ENCODE results near the gene GLI3.

The GLI3 gene

GRCh38 chr7:42218248-42218647, 18.8 kb downstream of the GLI3 start:
- H3K79me2 ChIP-seq (ENCODE audit: low read length): no peaks in the 10 kb centered on the region
- no peak overlapping the region for H2AFZ ChIP-seq (ENCODE audit: low read length)
- no peaks in the 10 kb centered on the region for H3K4me1 ChIP-seq (ENCODE audit: low read length)
- no peak overlapping the region for H3K4me3 ChIP-seq (ENCODE audit: low read length)
- H3K9me3 ChIP-seq (replicated peaks; ENCODE audit: insufficient read depth, low read length): no peaks in the 10 kb centered on the region
- H3K4me2 ChIP-seq (ENCODE audit: low read depth, low read length): no peak overlapping the region
- no peak for TF ChIP-seq EZH2phosphoT487 (IDR thresholded peaks at IDR 0.05; ENCODE audit: low read length)
- TF ChIP-seq, protein P1, sequence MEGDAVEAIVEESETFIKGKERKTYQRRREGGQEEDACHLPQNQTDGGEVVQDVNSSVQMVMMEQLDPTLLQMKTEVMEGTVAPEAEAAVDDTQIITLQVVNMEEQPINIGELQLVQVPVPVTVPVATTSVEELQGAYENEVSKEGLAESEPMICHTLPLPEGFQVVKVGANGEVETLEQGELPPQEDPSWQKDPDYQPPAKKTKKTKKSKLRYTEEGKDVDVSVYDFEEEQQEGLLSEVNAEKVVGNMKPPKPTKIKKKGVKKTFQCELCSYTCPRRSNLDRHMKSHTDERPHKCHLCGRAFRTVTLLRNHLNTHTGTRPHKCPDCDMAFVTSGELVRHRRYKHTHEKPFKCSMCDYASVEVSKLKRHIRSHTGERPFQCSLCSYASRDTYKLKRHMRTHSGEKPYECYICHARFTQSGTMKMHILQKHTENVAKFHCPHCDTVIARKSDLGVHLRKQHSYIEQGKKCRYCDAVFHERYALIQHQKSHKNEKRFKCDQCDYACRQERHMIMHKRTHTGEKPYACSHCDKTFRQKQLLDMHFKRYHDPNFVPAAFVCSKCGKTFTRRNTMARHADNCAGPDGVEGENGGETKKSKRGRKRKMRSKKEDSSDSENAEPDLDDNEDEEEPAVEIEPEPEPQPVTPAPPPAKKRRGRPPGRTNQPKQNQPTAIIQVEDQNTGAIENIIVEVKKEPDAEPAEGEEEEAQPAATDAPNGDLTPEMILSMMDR (IDR thresholded peaks at IDR 0.05; ENCODE audit: low read length): no peak
- TF ChIP-seq EZH2 (optimal IDR thresholded peaks at IDR 0.05; ENCODE audit: low read depth, low read length): no peak
- no peak for DNase-seq
- H3K9ac ChIP-seq (ENCODE audit: low read length): no peak overlapping the region
- no peaks in the 10 kb centered on the region for H3K27me3 ChIP-seq (replicated peaks; ENCODE audit: insufficient read depth, low read length)
- no peaks in the 10 kb centered on the region for H3K9me2 ChIP-seq (replicated peaks; ENCODE audit: insufficient read depth, low read length)
- no peak overlapping the region for H3K27ac ChIP-seq (ENCODE audit: low read length)
- no peaks in the 10 kb centered on the region for H4K20me1 ChIP-seq (ENCODE audit: insufficient read depth, low read length)
- H3K36me3 ChIP-seq (replicated peaks; ENCODE audit: insufficient read depth, low read length): no peaks in the 10 kb centered on the region
- H3F3A ChIP-seq (ENCODE audit: insufficient read depth, low read length): no peaks in the 10 kb centered on the region

GRCh38 chr7:42217548-42217947, 19.5 kb downstream of the GLI3 start:
- TF ChIP-seq EZH2 (optimal IDR thresholded peaks at IDR 0.05; ENCODE audit: low read depth, low read length) (no peak), EZH2phosphoT487 (IDR thresholded peaks at IDR 0.05; ENCODE audit: low read length) (no peak)
- TF ChIP-seq, protein P1 (IDR thresholded peaks at IDR 0.05; ENCODE audit: low read length): no peak
- Histone ChIP-seq H2AFZ (ENCODE audit: low read length) (no peak overlapping the region), H3K36me3 (replicated peaks; ENCODE audit: insufficient read depth, low read length) (no peaks in the 10 kb centered on the region), H4K20me1 (ENCODE audit: insufficient read depth, low read length) (no peaks in the 10 kb centered on the region), H3K4me1 (ENCODE audit: low read length) (no peaks in the 10 kb centered on the region), H3F3A (ENCODE audit: insufficient read depth, low read length) (no peaks in the 10 kb centered on the region), H3K9ac (ENCODE audit: low read length) (no peak overlapping the region), H3K9me2 (replicated peaks; ENCODE audit: insufficient read depth, low read length) (no peaks in the 10 kb centered on the region), H3K4me3 (ENCODE audit: low read length) (no peak overlapping the region), H3K4me2 (ENCODE audit: low read depth, low read length) (no peak overlapping the region), H3K27me3 (replicated peaks; ENCODE audit: insufficient read depth, low read length) (no peaks in the 10 kb centered on the region), H3K9me3 (replicated peaks; ENCODE audit: insufficient read depth, low read length) (no peaks in the 10 kb centered on the region), H3K27ac (ENCODE audit: low read length) (no peak overlapping the region), H3K79me2 (ENCODE audit: low read length) (no peaks in the 10 kb centered on the region)
- no peak for DNase-seq

GRCh38 chr7:42217053-42217452, 20.0 kb downstream of the GLI3 start:
- TF ChIP-seq, protein P1 (IDR thresholded peaks at IDR 0.05; ENCODE audit: low read length): no peak
- no peak for TF ChIP-seq EZH2phosphoT487 (IDR thresholded peaks at IDR 0.05; ENCODE audit: low read length)
- TF ChIP-seq EZH2 (optimal IDR thresholded peaks at IDR 0.05; ENCODE audit: low read depth, low read length): no peak

More at GRCh38 chr7:42217053-42217452, 20.0 kb downstream of the GLI3 start:
- Histone ChIP-seq H3K36me3 (replicated peaks; ENCODE audit: insufficient read depth, low read length) (no peaks in the 10 kb centered on the region), H3F3A (ENCODE audit: insufficient read depth, low read length) (no peaks in the 10 kb centered on the region), H3K27me3 (replicated peaks; ENCODE audit: insufficient read depth, low read length) (no peaks in the 10 kb centered on the region), H3K4me1 (ENCODE audit: low read length) (no peaks in the 10 kb centered on the region), H2AFZ (ENCODE audit: low read length) (no peak overlapping the region), H3K9me2 (replicated peaks; ENCODE audit: insufficient read depth, low read length) (no peaks in the 10 kb centered on the region), H3K4me2 (ENCODE audit: low read depth, low read length) (no peak overlapping the region), H4K20me1 (ENCODE audit: insufficient read depth, low read length) (no peaks in the 10 kb centered on the region), H3K79me2 (ENCODE audit: low read length) (no peaks in the 10 kb centered on the region), H3K27ac (ENCODE audit: low read length) (no peak overlapping the region), H3K4me3 (ENCODE audit: low read length) (no peak overlapping the region), H3K9me3 (replicated peaks; ENCODE audit: insufficient read depth, low read length) (no peaks in the 10 kb centered on the region), H3K9ac (ENCODE audit: low read length) (no peak overlapping the region)
- no peak for DNase-seq
